ENCODE data around the gene TMEM114.

DNA sequence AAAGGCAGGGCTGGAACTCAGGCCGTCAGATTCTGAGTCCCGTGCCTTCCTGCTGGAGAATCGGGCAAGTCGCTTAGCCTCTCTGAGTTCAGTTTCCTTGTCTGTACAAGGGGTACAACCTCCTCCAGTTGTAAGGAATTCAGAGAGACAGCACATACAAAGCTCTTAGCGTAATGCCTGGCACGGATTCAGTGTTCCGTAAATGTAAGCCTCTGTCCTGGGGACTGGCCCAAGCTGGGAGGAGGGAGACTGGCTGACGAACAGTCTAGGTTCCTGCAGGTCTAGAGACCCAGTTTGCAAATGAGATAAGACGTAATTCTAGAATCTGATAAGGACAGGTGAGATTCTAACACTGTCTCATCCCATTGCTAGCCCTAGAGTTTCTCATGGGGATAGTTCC, 41.1 kb upstream of the TMEM114 start:
- TF ChIP-seq, protein P1, sequence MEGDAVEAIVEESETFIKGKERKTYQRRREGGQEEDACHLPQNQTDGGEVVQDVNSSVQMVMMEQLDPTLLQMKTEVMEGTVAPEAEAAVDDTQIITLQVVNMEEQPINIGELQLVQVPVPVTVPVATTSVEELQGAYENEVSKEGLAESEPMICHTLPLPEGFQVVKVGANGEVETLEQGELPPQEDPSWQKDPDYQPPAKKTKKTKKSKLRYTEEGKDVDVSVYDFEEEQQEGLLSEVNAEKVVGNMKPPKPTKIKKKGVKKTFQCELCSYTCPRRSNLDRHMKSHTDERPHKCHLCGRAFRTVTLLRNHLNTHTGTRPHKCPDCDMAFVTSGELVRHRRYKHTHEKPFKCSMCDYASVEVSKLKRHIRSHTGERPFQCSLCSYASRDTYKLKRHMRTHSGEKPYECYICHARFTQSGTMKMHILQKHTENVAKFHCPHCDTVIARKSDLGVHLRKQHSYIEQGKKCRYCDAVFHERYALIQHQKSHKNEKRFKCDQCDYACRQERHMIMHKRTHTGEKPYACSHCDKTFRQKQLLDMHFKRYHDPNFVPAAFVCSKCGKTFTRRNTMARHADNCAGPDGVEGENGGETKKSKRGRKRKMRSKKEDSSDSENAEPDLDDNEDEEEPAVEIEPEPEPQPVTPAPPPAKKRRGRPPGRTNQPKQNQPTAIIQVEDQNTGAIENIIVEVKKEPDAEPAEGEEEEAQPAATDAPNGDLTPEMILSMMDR (conservative IDR thresholded peaks at IDR 0.05): no peak
- TF ChIP-seq ZFX (IDR thresholded peaks at IDR 0.05): no peak
